CD4-positive, alpha-beta T cell treated with Interleukin-15 for 4 hours (primary cell): ENCODE measurements around the gene SDCCAG8.

Experiments used
- DNase-seq: peaks from one replicate; pipeline ENCODE4 v3.0.0-alpha.2; 2020; ENCODE audit warnings: low spot score

The SDCCAG8 gene

DNA sequence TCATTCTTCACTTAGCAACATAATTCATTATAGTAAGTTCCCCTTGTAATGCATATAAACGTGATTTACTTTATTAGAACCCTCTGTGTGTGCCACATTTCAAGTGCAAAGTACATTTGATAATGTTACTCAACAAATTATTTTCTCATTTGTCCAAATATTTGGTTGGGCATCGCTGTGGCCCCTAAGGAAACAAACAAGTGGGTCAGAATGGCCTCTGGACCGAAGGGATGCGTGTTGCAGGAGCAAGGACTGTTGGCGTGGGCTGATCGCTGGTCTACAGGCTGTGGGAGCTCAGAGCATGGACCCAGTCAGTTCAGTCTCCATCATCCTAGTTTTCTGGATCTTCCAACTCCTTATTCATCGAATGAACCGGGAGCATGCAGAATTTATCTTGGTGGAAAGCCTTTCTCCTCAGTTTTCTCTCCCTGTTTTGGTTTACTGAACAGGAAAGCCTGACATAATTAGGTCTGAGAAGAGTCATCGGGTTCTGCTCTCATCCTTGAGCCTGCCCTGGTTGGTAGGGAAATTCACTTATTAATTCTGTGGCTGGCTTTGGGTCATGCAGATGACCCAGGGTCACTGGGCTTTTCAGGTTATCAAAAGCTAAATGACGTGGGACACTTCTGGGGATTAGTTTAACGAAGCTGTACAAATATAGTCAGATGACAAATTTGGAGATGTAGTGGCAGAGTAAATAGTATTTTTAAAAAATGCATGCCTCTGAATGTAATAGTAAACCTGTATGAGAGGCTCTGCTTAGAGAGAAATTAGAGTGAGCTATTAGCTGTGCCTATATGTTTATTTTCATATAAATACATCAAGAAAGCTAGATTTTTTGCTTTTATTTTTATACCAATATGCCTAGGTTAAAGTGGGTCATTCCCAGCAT is 200.2 kb downstream of the SDCCAG8 start:
- DNase-seq, result no peak

- DNase-seq, result no peak
Measured at GRCh38 chr1:243457363-243457982, 201.6 kb downstream of the SDCCAG8 start.

DNA sequence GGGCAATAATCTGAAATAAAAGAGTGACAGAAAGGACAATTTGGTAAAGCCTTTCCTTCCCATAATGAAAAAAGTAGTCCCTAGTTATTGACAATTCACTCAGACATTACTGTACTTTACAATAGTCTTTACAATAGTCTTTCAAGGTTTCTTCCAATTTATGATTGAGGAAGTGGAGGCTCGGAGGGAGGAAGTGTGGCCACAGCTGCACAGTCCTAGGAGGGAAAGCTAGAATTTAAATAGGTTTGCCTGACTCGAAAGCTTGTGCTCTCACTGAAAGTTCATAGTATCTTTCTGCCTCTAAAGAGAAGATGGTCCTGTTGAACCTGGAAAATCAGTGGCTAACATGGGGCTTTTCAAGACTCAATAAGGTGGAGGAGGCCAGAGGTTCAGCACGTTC is 203.2 kb downstream of the SDCCAG8 start:
- DNase-seq, result no peak

DNA sequence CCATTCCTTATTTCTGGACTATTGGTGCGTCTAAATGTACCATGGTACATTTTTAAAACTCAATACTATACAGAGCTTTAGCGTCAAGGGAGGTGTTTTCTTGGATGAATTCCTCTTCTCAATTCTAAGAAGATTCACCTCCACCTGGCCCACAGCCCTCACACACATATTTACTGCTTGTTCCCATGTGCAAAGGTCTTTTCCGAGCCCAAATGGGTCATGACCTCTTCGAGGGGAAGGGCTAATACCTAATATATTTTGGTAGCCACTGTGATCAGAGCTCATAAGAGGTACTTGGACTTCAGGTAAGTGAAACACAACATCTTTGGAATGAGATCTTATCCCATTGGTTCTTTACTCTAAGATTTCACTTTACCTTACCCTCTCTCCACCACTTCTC is 205.9 kb downstream of the SDCCAG8 start:
- DNase-seq, result no peak

DNA sequence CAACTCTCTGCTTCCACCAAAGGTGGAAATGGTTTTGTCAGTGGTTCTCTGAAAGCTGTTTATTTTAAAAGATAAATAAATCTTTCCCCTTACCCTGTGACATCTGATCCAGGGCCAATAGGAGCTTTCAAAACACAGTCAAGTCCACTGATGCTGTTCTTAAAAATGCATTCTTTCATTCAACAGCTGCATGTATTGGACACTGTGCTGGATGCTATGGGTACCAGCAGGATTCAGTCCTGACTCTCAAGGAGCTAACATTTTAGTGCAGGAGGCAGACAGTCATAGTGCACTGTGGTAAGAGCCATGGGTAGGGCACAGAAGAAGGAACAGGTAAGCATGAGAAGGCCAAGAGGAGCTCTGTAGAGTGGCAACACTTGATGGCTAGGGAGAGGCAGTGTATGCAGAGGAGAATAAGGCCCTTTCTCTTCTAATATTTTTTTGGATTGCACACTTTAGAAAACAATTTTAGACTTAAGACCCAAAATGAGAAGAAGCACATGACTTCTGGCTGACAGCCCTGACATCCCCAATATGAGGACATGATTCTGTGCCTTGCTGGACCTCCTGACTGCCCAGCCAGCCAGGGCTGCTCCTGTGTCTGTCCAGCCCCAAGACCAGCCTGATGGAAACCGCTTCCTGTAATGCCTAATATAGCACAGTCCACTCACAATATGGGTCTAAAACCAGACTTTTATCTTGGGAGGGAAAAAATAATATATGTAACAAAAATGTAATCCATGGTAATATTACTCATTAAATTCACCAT is 207.3 kb downstream of the SDCCAG8 start:
- DNase-seq, result no peak

DNA sequence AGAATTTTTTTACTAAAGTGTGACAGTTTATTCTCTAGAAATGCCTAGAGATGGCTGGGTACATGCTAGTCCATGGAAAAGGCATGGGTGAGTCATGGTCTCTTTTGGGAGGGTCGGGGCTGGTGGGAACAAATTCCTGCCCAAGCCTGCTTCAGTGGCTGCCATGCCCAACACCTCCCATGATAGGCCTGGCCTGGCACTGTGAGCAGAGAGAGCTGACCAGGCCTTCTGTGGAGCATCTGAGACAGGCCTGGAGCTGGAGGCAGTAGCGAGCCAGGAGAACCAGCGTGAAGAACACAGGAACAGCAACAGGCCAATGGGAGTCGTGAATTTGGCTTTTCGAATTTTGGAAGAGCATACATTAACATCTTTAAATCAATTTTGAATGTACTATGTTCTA is 209.2 kb downstream of the SDCCAG8 start:
- no peak for DNase-seq

GRCh38 chr1:243465738-243466137 is 209.9 kb downstream of the SDCCAG8 start:
- no peak for DNase-seq

DNA sequence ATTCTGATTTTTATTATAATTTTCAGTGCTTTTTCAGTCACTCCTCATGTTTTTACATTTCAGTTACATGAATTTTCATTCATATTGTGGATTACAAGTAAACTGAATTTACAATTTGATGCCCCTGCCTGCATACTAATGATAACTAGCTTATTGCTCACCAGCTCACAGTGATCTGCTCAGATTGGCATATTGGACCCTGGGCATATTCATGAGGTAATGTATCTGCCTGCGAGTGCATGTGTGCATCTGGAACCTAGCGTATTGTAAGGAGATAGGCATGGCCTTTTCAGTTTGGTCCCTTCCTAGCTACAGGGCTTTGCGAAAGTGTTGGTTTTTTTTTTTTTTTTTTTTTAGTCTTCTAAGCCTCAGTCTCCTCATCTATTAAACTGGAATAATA is 213.7 kb downstream of the SDCCAG8 start:
- no peak for DNase-seq

- no peak for DNase-seq
Measured at GRCh38 chr1:243470502-243470901, 214.7 kb downstream of the SDCCAG8 start.

- DNase-seq, result no peak
Measured at GRCh38 chr1:243471026-243471685, 215.3 kb downstream of the SDCCAG8 start.

GRCh38 chr1:243471754-243472745 is 216.2 kb downstream of the SDCCAG8 start:
- no peak for DNase-seq

DNA sequence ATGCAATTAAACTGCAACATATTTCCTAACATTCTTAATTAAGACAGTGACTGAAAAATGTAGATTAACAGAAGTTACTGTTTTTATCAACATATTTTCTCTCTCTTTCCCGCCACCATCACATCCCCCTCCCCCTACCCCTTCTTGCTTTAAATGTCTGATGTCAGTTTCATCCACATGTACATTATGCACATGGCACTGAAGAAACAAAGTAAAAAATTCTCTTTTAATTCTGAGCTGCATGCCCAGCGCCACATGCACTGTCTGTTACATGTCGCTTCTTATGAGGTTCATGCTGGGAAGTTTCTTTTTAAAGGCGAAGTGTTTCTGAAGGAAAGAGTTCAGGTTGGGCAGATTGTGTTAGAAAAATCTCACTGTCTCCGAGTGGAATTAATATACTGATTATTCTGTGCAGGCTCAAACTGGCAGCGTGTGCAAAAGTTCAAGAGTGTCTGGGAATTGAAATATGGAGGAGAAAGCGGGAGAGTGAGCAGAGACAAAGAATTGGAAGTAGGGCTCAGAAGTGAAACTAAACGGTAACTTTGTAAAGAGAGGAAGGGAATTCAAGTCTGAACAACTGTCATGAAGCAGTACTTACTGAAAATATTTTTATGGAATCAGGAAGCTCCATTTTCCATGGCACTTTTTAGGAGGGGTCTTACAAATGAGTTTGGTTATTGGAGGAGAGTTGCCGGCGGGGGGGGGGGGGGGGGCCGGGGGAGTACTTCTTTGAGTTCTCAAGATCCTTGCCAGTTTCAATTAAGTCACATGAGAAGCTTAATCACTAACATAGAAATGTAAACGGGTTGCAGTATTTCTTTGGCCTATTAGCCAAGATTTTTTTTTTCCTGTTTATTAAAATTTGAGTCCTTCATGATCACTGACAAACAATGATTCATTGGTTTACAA is 217.6 kb downstream of the SDCCAG8 start:
- DNase-seq, result no peak

DNA sequence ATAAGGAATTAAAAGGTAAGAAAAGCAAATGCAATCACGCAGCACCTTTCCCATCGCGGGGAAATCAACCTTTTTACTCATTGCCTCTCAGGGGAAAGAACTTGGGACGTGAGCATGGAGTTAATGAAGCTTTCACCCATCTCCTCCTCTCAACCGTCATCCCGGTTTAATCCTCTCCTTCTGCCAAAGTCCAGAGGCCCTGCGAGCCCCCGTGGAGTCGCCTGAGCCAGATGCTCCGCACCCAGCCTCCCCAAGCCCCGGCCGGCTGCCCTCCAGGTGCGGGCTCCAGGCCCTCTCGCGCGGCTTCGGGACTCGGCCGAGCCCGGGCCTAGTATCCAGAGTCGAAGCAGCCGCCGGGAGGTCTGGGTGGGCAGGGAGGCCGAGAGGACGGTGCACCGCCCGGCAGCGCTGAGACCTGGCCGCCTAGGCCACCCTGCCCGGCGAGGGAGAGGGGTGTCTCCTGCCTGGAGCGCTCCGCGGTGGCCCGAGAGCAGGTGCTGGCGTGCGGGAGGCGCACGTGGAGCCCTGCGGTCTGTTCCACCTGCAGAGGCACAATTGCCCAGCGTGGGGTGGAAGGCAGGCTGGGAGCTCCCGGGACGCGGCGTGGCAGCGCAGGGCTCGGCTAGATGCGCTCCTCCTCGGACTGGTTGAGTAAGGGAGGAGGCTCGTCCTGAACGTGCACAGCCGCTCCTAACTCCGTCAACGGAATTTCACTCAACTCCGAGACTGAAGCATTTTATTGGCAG is 218.5 kb downstream of the SDCCAG8 start:
- no peak for DNase-seq

DNA sequence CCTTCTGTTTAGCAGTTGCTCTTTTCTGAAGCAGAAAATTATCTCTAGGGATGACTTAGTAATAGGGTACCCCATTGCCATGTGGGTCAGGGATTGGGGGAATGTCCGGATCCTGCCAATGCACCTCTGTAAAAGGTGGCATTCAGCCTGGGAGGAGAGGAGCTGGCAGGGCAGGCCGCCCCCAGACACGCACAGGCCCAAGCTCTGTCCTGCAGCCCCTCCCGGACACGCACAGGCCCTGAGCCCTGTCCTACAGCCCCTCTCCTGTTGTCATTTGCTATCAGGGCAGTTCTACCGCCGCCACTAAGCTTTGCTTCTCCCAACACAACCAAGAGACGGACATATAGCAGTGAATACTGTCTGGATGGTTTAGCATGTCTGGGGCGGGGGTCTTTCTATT is 219.1 kb downstream of the SDCCAG8 start:
- DNase-seq, result no peak

- DNase-seq, result peak; percentile 14
Measured at GRCh38 chr1:243475966-243476365, 220.1 kb downstream of the SDCCAG8 start.

GRCh38 chr1:243477731-243478290 is 222.0 kb downstream of the SDCCAG8 start:
- no peak for DNase-seq

DNA sequence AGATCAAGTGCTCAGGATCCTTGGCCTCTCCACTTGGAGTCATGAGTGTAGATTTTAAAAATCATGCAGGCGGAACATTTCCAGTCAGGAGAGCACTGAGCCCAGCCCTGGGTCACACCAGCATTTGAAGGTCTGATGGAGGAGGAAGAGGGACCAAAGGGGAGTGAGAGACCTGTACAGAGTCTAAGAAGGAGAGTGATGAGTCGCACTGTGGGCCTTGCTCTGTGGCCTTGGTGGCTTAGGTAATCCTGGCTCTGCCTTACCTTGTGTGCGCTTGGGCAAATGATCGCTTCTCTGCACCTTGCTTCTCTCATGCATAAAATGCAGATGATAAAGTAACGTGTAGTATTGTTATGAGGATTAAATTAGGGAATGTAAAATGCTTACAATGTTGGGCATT is 225.3 kb downstream of the SDCCAG8 start:
- DNase-seq, result no peak

DNA sequence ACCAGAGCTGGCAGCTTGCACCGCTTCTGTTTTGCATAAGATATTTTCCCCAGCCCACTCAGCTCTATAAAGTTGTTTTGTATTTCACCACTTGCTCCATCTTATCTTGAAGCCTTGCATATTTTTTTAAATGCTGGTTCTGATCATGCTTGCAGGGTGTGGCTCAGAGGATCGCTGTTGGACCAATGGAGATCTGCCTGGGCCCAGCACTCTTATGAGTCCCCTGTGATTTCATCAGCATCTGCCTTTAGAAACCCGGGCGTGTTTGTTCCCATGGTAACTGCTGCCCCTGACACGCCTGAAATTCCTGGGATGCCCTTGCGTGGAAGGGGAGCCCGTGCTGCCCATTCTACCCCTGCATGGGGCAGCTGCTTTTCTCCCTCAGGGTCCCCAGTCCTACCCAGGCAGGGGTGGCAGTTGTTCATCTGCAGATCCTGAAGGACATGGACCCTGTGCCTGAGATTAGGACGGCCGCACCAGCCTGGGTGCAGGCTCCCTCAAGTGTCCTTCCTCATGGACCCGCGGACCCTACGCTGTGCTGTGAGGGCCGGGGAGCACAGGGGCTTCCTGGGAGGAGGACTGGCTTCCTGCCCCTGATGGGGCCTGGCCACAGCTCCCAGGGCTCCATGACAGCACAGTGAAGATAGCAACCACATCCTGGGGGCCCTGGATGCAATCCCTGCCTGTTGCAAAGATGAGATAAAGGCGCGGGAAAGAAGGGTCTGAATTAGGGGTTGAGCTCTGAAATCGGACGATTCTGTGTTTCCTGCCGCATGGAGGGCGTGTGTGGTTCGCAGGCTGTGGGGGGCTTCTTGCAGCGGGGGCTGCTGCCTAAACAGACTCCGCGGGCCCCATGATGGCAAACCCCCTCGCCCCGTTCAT is 226.5 kb downstream of the SDCCAG8 start:
- no peak for DNase-seq
